Transverse colon (tissue), 4 donors: Measurements from ENCODE around the gene THPO. TPM values are rescaled to one million over a fixed set of nuclear protein-coding genes. Genes with fewer than 3 reads are reported as not detected.

Source experiments
- DNase-seq: peaks from one replicate; pipeline ENCODE4 v3.0.0-alpha.2; 2019
- H3K27ac ChIP-seq, 4 donors: fragments of 200-600 bp; sonication (generic); 2 replicates each; pipeline ENCODE4 v1.5.1; 2016 to 2018; ENCODE audit warnings: inconsistent platforms in 4 of 4
- H3K27me3 ChIP-seq: fragments of 200-600 bp; sonication (generic); 2 replicates; pipeline ENCODE4 v1.5.1; 2017; ENCODE audit warnings: inconsistent platforms
- H3K36me3 ChIP-seq, 4 donors: fragments of 200-600 bp; sonication (generic); 2 replicates each; pipeline ENCODE4 v1.5.1; 2017 to 2019; ENCODE audit warnings: inconsistent platforms in 4 of 4
- H3K4me1 ChIP-seq, 4 donors: fragments of 200-600 bp; sonication (generic); 2 replicates each; pipeline ENCODE4 v1.5.1; 2017 to 2020; ENCODE audit warnings: inconsistent platforms in 4 of 4
- H3K4me3 ChIP-seq, 4 donors: fragments of 200-600 bp; sonication (generic); 1 replicate in 1 of 4; 2 replicates in 3 of 4; pipeline versions ENCODE4 v1.5.1 to v1.6.1; 2017 to 2019; ENCODE audit warnings: inconsistent platforms in 4 of 4
- H3K9me3 ChIP-seq, 2 donors: fragments of 200-600 bp; sonication (generic); 2 replicates each; pipeline ENCODE4 v1.5.1; 2017 to 2019; ENCODE audit warnings: inconsistent platforms in 2 of 2
- EP300 ChIP-seq: sonication (generic); formaldehyde crosslinking; IDR thresholded peaks from one replicate; pipeline ENCODE4 v1.6.1; 2017; ENCODE audit warnings: antibody characterized with exemption, low read depth
- POLR2A ChIP-seq: fragments of 450-650 bp; IDR thresholded peaks from one replicate; pipeline ENCODE4 v1.6.1; 2016; ENCODE audit warnings: antibody characterized with exemption, mild to moderate bottlenecking, moderate library complexity
- POLR2AphosphoS5 ChIP-seq, 3 donors: sonication (generic); formaldehyde crosslinking; IDR thresholded peaks; one replicate each; pipeline ENCODE4 v1.6.1; 2016; ENCODE audit warnings: antibody characterized with exemption in 3 of 3
- whole genome bisulfite sequencing, 2 donors: methylation state at CpG; one replicate each; pipeline ENCODE4 v1.1.5; 2018; ENCODE audit warnings: low coverage in 1 of 2; 5-methylcytosine and 5-hydroxymethylcytosine counted together
- in situ Hi-C, 4 donors: fragments of 200-750 bp; cut with MboI; loops; one replicate each; pipeline versions ENCODE4 v1.15.0 to v1.15.1; 2017; ENCODE audit warnings: low sequenced_read_pairs in 3 of 4, low pct_ligation_motif_present in 1 of 4, low pct_unique_long_range_greater_than_20kb in 1 of 4
- intact Hi-C: fragments of 100-400 bp; cut with DNase I; formaldehyde crosslinking; loops from one replicate; pipeline ENCODE4 v1.15.1; 2023; ENCODE audit warnings: low total_unique reads
- total RNA-seq, 4 donors: library from RNA; depleted of rRNA; stranded (reverse); fragments of >200 nt; gene quantifications; one replicate each; pipeline ENCODE4 v1.1.0, GENCODE V29; 2016
- TF ChIP-seq, protein P1 (sequence below), 5 experiments: fragments of 200-600 bp in 3 of 5; fragments of 450-650 bp in 2 of 5; sonication (generic) in 3 of 5; IDR thresholded peaks; 1 replicate in 2 of 5; 2 replicates in 3 of 5; pipeline ENCODE4 v1.5.1; 2016 to 2017; ENCODE audit warnings: antibody characterized with exemption in 5 of 5, inconsistent platforms in 3 of 5, mild to moderate bottlenecking in 2 of 5, moderate library complexity in 1 of 5

The THPO gene
- total RNA-seq, 4 donors from 2014 or later = not detected

DNA sequence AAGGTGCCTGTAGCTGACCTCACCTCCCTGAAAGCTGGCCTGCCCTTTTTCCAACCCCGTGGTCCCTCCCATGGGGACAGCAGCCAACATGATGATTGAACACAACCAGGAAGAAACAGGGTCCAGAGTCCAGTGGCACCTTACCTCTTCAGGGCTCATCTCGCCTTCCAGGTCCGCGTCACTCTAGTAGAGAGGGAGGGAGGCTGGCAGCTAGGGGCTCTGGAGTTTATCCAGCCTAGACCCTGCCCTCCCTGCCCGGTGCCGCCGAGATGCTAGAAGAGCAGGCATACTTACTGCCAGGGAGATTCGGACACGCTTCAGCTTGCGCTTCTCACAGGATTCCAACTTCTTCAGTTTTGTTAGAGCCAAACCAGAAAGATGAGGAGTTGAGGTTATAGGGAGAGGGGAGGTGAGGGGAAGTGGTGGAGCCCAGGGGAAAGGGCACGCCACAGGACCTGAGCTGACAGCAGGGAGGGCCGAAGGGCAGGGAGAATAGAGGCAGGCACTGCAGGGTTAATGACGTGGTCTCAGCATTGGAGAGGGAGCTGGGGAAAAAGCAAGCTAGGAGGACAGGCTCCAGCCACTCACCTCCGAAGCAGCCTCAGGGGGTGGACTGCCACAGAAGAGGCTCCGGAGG lies 25.7 kb downstream of the THPO start:
- intact Hi-C loops = loop anchor here (10.0 kb wide), 1 partner anchor 47 kb away; no protein-coding TSS in a partner anchor
- 58 to 59% methylated on average over 6 to 15 of the region's 15 CpGs for WGBS, 2 donors
- H3K9me3 ChIP-seq = no peaks in the 10 kb centered on the region
- H3K4me1 ChIP-seq = peaks cover 6 to 33% (median 18%) of the 10 kb centered on the region in 4 donors
- DNase-seq = peak; percentile 90
- TF ChIP-seq POLR2A (peak; percentile 78), POLR2AphosphoS5 (IDR thresholded peaks at IDR 0.05) (peak in 2 of 3 donors; percentile 72 to 84), EP300 (no peak)
- TF ChIP-seq, protein P1, sequence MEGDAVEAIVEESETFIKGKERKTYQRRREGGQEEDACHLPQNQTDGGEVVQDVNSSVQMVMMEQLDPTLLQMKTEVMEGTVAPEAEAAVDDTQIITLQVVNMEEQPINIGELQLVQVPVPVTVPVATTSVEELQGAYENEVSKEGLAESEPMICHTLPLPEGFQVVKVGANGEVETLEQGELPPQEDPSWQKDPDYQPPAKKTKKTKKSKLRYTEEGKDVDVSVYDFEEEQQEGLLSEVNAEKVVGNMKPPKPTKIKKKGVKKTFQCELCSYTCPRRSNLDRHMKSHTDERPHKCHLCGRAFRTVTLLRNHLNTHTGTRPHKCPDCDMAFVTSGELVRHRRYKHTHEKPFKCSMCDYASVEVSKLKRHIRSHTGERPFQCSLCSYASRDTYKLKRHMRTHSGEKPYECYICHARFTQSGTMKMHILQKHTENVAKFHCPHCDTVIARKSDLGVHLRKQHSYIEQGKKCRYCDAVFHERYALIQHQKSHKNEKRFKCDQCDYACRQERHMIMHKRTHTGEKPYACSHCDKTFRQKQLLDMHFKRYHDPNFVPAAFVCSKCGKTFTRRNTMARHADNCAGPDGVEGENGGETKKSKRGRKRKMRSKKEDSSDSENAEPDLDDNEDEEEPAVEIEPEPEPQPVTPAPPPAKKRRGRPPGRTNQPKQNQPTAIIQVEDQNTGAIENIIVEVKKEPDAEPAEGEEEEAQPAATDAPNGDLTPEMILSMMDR (IDR thresholded peaks at IDR 0.05) = no peak
- in situ Hi-C loops = loop anchor here in 1 of 4 donors (25.0 kb wide), 1 partner anchor 435 kb away; no protein-coding TSS in a partner anchor
- no peaks in the 10 kb centered on the region for H3K27me3 ChIP-seq
- no peak overlapping the region for H3K4me3 ChIP-seq
- peak overlapping the region; percentile 65 to 82 (median 71) for H3K27ac ChIP-seq
- peaks cover 0 to 2% (median 0%) of the 10 kb centered on the region in 4 donors for H3K36me3 ChIP-seq

DNA sequence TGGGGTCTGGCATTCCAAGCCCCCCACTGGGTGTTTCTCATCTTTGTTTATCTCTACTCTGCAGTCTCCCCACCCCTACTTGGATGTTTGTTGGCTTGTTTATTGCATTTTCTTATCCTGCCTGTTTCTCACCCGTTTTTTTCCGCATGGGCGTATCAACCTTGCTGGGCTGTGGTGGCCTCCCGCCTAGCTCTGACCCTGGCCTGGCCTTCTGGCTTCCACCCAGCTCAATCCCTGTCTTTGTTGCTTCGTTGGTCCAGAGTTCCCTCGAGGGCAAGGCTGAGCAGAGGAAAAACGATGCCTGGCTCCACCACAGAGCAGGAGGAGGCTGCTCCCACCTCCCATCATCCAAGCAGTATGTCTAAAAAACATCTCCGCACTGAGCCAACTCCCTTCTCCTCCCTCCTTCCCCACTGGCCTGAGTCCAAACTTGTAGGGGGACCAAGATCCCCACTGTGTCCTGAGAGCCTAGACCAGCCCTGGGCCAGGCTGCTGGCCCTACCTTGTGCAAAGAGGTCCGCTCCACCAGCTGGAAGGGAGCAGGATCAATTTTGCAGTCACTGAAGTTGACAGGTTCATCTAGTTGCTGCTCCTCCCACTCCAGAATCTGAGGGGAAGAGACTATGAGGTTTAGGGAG lies 26.4 kb downstream of the THPO start:
- Histone ChIP-seq H3K27ac (peak overlapping the region; percentile 65 to 82 (median 71)), H3K4me3 (no peak overlapping the region), H3K4me1 (peaks cover 6 to 33% (median 18%) of the 10 kb centered on the region in 4 donors), H3K27me3 (no peaks in the 10 kb centered on the region), H3K36me3 (no peaks in the 10 kb centered on the region), H3K9me3 (no peaks in the 10 kb centered on the region)
- in situ Hi-C loops (loop anchor here in 1 of 4 donors (25.0 kb wide), 1 partner anchor 436 kb away; no protein-coding TSS in a partner anchor), intact Hi-C loops (loop anchor here (10.0 kb wide), 1 partner anchor 47 kb away; no protein-coding TSS in a partner anchor)
- TF ChIP-seq POLR2AphosphoS5 (IDR thresholded peaks at IDR 0.05) = no peak
- TF ChIP-seq, protein P1 (IDR thresholded peaks at IDR 0.05) = no peak
- TF ChIP-seq POLR2A = no peak
- TF ChIP-seq EP300 = no peak
- DNase-seq = no peak
- 49 to 51% methylated on average over 3 to 9 of the region's 9 CpGs for WGBS, 2 donors

DNA sequence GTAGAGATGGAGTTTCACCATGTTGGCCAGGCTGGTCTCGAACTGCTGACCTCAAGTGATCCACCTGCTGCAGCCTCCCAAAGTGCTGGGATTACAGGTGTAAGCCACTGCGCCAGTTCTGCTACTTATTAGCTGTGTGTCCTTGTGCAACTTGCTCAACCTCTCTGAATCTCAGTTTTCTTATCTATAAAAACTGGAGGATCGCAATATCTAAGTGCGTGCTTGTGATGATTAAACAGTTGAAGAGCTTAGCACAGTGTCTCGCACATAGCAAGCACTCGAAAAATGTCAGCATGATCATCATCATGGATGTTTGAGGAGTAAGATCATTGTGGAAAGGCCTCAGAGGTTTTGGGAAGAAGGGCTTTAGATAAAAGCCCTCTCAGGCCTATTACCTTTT lies 27.4 kb downstream of the THPO start:
- no peak for DNase-seq
- TF ChIP-seq POLR2A (no peak), EP300 (no peak), POLR2AphosphoS5 (IDR thresholded peaks at IDR 0.05) (no peak)
- TF ChIP-seq, protein P1 (IDR thresholded peaks at IDR 0.05) = no peak
- Histone ChIP-seq H3K4me1 (peaks cover 12 to 34% (median 23%) of the 10 kb centered on the region in 4 donors), H3K4me3 (no peak overlapping the region), H3K9me3 (no peaks in the 10 kb centered on the region), H3K36me3 (no peaks in the 10 kb centered on the region), H3K27me3 (no peaks in the 10 kb centered on the region), H3K27ac (peak overlapping the region in 1 of 4 donors; percentile 82)
- intact Hi-C loops = loop anchor here (10.0 kb wide), 1 partner anchor 46 kb away; no protein-coding TSS in a partner anchor
- 92 to 98% methylated on average over 5 to 6 of the region's 6 CpGs for WGBS, 2 donors
- in situ Hi-C loops = loop anchor here in 1 of 4 donors (25.0 kb wide), 1 partner anchor 437 kb away; no protein-coding TSS in a partner anchor
